Gastroesophageal sphincter (tissue), 3 donors: ENCODE results near the gene P2RY4.

Experiments
- EP300 ChIP-seq: sonication (generic); formaldehyde crosslinking; IDR thresholded peaks from one replicate; pipeline ENCODE4 v1.6.1; 2017; ENCODE audit warnings: antibody characterized with exemption, mild to moderate bottlenecking
- POLR2A ChIP-seq, 2 donors: fragments of 450-650 bp; IDR thresholded peaks; one replicate each; pipeline ENCODE4 v1.6.1; 2017; ENCODE audit warnings: antibody characterized with exemption in 2 of 2, mild to moderate bottlenecking in 2 of 2, moderate library complexity in 1 of 2
- POLR2AphosphoS5 ChIP-seq: sonication (generic); formaldehyde crosslinking; IDR thresholded peaks from one replicate; pipeline ENCODE4 v1.6.1; 2017; ENCODE audit warnings: antibody characterized with exemption
- TF ChIP-seq, protein P1 (sequence below), 4 experiments: fragments of 200-600 bp in 2 of 4; fragments of 450-650 bp in 2 of 4; sonication (generic) in 1 of 4; IDR thresholded peaks; one replicate each; pipeline ENCODE4 v1.5.1; 2017 to 2019; ENCODE audit warnings: antibody characterized with exemption in 4 of 4, mild to moderate bottlenecking in 2 of 4, moderate library complexity in 2 of 4

DNA sequence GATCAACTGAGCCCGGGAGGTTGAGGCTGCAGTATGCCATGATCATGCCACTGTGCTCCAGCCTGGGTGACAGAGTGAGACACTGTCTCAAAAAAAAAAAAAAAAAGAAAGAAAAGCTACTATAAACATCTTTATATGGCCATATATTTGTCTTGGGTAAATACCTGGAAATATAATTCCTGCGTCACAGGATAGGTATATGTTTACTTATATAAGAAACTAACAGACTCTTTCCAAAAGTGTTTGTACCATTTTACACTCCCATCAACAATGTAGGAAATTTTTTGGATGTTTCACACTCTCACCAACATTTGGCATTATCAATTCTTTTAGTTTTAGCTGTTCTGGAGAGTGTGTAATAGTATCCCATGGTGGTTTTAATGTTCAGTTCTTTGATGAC is 12.8 kb downstream of the P2RY4 start:
- TF ChIP-seq, protein P1, sequence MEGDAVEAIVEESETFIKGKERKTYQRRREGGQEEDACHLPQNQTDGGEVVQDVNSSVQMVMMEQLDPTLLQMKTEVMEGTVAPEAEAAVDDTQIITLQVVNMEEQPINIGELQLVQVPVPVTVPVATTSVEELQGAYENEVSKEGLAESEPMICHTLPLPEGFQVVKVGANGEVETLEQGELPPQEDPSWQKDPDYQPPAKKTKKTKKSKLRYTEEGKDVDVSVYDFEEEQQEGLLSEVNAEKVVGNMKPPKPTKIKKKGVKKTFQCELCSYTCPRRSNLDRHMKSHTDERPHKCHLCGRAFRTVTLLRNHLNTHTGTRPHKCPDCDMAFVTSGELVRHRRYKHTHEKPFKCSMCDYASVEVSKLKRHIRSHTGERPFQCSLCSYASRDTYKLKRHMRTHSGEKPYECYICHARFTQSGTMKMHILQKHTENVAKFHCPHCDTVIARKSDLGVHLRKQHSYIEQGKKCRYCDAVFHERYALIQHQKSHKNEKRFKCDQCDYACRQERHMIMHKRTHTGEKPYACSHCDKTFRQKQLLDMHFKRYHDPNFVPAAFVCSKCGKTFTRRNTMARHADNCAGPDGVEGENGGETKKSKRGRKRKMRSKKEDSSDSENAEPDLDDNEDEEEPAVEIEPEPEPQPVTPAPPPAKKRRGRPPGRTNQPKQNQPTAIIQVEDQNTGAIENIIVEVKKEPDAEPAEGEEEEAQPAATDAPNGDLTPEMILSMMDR (IDR thresholded peaks at IDR 0.05) = no peak
- TF ChIP-seq POLR2A (IDR thresholded peaks at IDR 0.05) (no peak), EP300 (no peak), POLR2AphosphoS5 (no peak)
